Measurements from ENCODE around the gene COX8A. TPM values are rescaled to one million over a fixed set of nuclear protein-coding genes. Genes with fewer than 3 reads are reported as not detected.
"Not testable (repeated sequence)": the region's sequence is repeated elsewhere in the genome, so short reads cannot be mapped to it uniquely, and the experiment has no call there.

Gene COX8A
- total RNA-seq, 1 donor: 173 TPM

DNA sequence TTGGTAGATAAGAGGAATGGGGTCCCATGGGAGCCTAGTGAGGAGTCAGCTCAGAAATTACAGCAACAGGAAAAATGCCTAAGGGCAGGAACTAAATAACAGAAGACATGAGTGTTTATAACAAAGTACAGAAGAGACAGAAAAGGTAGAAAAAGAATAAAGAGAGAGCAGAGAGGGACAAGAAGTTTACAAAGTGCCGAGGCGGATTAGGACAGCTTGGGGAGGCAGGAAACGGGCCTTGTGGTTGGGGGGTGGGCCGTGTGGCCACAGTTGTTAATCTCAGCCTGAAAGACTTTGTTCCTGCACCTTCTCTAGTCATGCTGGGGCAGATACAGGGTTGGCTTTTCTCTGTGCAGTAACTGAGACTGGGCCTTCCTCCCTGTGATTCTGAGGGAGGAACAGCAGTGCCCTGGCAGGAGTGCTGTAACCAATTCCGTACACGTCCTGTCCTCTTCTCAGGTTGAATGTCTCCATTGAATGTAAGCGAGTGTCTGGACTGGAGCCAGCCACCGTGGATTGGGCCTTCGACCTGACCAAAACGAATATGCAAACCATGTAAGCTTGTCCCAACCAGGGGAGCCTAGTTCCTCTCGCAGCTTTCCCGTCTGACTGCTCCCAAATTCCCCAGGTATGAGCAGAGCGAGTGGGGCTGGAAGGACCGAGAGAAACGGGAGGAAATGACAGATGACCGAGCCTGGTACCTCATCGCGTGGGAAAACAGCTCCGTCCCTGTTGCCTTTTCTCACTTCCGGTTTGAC, 22.5 kb upstream of the COX8A start:
- no peak overlapping the region for H3K4me3 ChIP-seq (ENCODE audit: low read length)
- H3K4me1 ChIP-seq (ENCODE audit: insufficient read depth, low read length): peaks cover 23% of the 10 kb centered on the region
- H3K27me3 ChIP-seq (ENCODE audit: insufficient read depth, low read length): no peaks in the 10 kb centered on the region
- H3K9me3 ChIP-seq (ENCODE audit: low read depth, low read length): no peaks in the 10 kb centered on the region

DNA sequence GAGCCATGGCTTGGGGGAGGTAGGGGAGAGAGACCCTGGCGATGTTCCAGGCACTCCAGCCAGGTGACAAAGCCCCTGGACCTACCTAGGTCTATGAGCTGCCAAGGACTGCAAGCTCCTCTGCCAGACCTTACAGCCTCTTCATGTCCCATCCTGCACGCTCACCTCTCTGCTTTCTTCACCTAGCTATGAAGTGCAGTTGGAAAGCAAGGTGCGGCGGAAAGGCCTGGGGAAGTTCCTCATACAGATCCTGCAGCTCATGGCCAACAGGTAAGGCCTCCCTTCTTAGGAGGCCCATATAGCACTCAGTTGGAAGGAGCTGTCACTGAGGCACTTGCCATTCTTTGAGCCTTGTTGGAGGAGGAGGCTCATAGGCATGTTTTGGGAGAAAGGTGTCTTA, 21.9 kb upstream of the COX8A start:
- Histone ChIP-seq H3K9me3 (ENCODE audit: low read depth, low read length) (no peaks in the 10 kb centered on the region), H3K4me1 (ENCODE audit: insufficient read depth, low read length) (peaks cover 23% of the 10 kb centered on the region), H3K4me3 (ENCODE audit: low read length) (no peak overlapping the region), H3K27me3 (ENCODE audit: insufficient read depth, low read length) (no peaks in the 10 kb centered on the region)

DNA sequence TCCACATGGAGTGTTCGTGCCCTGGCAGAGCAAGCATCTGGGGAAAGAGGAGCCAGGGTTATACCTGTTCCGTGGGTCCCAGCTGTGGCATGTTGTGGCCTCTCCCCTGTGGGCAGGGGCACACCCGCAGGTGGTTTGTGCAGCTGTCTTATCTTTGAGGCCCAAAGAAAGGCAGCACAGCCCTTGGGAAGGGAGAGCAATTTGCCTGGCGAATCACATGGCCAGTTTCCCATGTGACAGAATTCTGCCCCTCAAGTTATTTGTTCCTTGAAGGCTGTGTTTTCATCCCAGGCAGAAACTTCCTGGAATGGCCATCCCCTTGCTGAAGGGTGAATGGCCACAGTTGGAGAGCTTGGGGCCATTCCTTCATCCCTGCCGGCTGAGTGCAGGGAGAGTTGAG, 16.4 kb upstream of the COX8A start:
- Histone ChIP-seq H3K9me3 (ENCODE audit: low read depth, low read length) (no peaks in the 10 kb centered on the region), H3K4me3 (ENCODE audit: low read length) (no peak overlapping the region), H3K27me3 (ENCODE audit: insufficient read depth, low read length) (no peaks in the 10 kb centered on the region), H3K4me1 (ENCODE audit: insufficient read depth, low read length) (peaks cover 15% of the 10 kb centered on the region)

DNA sequence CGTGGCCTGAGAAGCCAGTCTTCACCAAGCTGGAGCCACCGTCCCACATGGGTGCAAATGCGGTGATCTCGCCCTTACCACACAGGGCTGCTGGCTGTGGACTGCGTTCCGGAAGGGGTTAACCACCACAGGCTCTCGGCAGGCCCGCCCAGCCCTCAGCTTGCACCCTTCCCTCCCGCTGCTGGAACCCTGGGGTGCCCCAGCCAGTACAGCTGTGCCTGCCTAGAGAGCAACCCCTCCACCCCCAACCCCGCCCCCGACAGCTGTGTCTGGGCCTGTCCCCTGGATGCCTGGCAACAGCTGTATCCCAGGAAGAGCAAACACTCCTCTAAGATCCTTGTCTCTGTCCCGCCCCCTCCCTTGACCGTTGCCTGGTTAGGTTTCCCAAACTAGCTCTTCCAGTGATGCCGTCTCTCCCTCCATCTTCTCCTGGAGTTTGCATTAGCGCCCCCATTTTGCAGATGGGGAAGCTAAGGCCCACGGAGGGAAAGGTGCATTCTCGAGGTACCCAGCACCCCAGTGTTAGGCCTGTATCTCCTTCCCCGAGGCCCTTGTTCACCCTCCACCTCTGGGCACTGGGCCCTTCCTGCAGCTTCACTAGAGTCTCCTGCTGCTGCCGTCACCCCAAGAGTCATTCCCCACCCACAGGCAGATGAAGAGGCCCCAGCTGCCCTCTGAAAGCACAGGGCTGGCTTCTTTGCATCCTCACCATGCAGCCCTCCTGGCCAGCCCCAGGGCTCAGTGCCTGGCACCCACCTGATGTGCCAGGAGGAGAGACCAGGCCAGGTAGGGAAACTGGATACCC, 12.6 kb upstream of the COX8A start:
- Histone ChIP-seq H3K9me3 (ENCODE audit: low read depth, low read length) (no peaks in the 10 kb centered on the region), H3K4me3 (ENCODE audit: low read length) (no peak overlapping the region), H3K4me1 (ENCODE audit: insufficient read depth, low read length) (peaks cover 9% of the 10 kb centered on the region), H3K27me3 (ENCODE audit: insufficient read depth, low read length) (no peaks in the 10 kb centered on the region)

DNA sequence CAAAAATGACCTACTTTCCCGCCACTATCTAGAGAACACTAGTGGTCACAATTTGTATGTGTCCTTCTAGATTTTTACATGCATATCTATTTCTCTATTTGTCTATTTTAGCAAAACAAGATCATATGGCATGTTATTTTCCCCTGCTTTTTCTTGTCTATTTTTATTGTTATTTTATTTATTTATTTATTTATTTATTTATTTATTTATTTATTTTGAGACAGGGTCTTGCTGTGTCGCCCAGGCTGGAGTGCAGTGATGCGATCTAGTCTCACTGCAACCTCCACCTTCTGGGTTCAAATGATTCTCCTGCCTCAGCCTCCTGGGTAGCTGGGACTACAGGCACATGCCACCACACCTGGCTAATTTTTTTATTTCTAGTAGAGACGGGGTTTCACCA, 10.5 kb upstream of the COX8A start:
- not testable (repeated sequence) for H3K4me1 ChIP-seq (ENCODE audit: insufficient read depth, low read length); H3K27me3 ChIP-seq (ENCODE audit: insufficient read depth, low read length); H3K4me3 ChIP-seq (ENCODE audit: low read length); H3K9me3 ChIP-seq (ENCODE audit: low read depth, low read length)

DNA sequence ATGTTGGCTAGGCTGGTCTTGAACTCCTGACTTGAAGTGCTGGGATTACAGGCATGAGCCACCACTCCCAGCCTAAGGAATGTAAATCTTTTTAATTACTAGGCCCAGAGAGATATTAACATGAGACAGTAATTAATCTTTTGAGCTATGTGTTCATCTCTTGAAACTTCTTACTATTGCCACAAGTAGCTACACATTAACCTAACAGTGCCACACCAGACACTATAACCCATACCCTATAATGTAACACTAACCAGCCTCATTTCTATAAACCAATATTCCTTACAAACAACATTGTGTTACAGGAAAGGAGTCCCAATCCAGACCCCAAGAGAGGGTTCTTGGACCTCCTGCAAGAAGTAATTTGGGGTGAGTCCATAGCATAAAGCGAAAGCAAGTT, 8.0 kb upstream of the COX8A start:
- peaks cover 10% of the 10 kb centered on the region for H3K4me1 ChIP-seq (ENCODE audit: insufficient read depth, low read length)
- no peaks in the 10 kb centered on the region for H3K9me3 ChIP-seq (ENCODE audit: low read depth, low read length)
- H3K4me3 ChIP-seq (ENCODE audit: low read length): no peak overlapping the region
- H3K27me3 ChIP-seq (ENCODE audit: insufficient read depth, low read length): no peaks in the 10 kb centered on the region

- Histone ChIP-seq H3K4me1 (ENCODE audit: insufficient read depth, low read length) (peaks cover 13% of the 10 kb centered on the region), H3K9me3 (ENCODE audit: low read depth, low read length) (no peaks in the 10 kb centered on the region), H3K27me3 (ENCODE audit: insufficient read depth, low read length) (no peaks in the 10 kb centered on the region), H3K4me3 (ENCODE audit: low read length) (no peak overlapping the region)
Observed at GRCh38 chr11:63969461-63969860, 5.0 kb upstream of the COX8A start.

DNA sequence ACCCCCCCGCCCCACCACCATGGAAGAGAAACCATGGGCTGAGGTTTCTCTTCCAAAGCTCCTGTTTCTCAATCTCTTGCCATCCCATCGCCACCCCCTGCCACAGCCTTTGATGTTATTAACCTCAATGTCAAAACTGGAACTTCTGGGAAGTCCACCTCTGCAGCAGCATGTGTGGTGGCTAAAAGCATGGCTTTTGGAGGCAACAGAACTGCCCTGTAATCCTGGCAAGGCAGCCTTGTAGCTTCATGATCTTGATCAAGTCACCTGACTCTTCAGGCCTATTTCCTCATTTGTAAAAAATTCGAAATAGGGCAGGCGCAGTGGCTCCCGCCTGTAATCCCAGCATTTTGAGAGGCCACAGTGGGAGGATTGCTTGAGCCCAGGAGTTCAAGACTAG, 3.5 kb upstream of the COX8A start:
- H3K4me3 ChIP-seq (ENCODE audit: low read length): no peak overlapping the region
- peaks cover 24% of the 10 kb centered on the region for H3K4me1 ChIP-seq (ENCODE audit: insufficient read depth, low read length)
- no peaks in the 10 kb centered on the region for H3K9me3 ChIP-seq (ENCODE audit: low read depth, low read length)
- no peaks in the 10 kb centered on the region for H3K27me3 ChIP-seq (ENCODE audit: insufficient read depth, low read length)

- H3K27me3 ChIP-seq (ENCODE audit: insufficient read depth, low read length); H3K9me3 ChIP-seq (ENCODE audit: low read depth, low read length): not testable (repeated sequence)
- Histone ChIP-seq H3K4me3 (ENCODE audit: low read length) (peak overlapping the region; percentile 99), H3K4me1 (ENCODE audit: insufficient read depth, low read length) (peaks cover 33% of the 10 kb centered on the region)
Observed at GRCh38 chr11:63973912-63974258, 535 bp upstream of the COX8A start.

DNA sequence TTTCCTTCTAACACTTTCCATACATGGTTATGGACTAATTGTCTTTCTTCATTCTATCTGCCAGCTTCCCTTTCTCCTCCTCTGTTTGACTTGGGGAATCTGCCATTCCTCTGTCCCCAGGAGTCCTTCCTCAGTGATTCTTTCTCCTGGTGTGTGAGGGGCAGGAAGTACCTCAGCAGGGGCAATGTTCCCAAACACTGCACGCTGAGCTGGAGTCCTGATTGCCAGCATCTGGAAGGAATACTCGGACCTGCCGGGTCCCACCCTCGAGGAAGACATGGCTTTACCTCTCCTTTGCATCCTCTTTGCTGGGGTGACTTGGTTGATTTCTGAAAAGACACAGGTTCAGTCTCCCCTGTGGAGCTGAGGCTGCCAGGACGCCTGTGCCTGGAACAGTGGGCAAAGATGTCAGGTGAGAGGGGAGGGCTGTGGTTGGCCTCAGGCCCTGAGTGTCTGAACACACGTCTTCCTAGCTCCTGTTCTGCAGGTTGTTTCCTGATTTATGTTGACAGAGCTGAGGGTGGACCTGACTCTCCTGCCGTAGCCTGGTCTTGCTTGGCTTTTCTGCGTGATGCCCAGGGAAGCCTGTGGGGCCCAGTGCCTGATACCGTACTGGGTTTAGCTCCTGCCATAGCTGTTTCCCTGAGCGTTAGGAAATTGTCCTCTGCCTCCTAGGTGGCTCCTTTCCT, 4.3 kb downstream of the COX8A start:
- H3K27me3 ChIP-seq (ENCODE audit: insufficient read depth, low read length): no peaks in the 10 kb centered on the region
- H3K4me3 ChIP-seq (ENCODE audit: low read length): no peak overlapping the region
- H3K4me1 ChIP-seq (ENCODE audit: insufficient read depth, low read length): peaks cover 34% of the 10 kb centered on the region
- H3K9me3 ChIP-seq (ENCODE audit: low read depth, low read length): no peaks in the 10 kb centered on the region

DNA sequence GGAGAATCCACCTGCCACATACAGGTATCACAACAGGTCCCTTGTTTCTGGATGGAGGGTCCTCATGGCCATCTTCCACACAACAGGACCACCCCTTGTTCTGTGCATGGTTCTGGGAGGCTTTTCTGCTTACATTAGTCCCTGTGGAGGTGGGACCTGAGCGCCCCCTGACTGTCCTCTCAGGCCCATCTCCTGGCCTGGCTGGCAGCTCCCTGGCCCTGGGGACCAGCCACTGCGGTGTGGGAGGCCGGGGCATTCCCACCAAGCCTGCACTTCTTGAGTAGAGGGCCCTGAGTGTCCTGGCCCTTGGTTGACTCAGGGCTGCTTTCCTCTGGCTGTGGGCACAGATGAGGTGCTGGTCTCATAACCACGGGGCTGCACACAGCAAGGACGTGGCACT, 5.0 kb downstream of the COX8A start:
- Histone ChIP-seq H3K4me1 (ENCODE audit: insufficient read depth, low read length) (peaks cover 30% of the 10 kb centered on the region), H3K27me3 (ENCODE audit: insufficient read depth, low read length) (no peaks in the 10 kb centered on the region), H3K4me3 (ENCODE audit: low read length) (no peak overlapping the region), H3K9me3 (ENCODE audit: low read depth, low read length) (no peaks in the 10 kb centered on the region)

GRCh38 chr11:63985812-63986155, 11.4 kb downstream of the COX8A start:
- H3K4me3 ChIP-seq (ENCODE audit: low read length): peak overlapping the region; percentile 95

DNA sequence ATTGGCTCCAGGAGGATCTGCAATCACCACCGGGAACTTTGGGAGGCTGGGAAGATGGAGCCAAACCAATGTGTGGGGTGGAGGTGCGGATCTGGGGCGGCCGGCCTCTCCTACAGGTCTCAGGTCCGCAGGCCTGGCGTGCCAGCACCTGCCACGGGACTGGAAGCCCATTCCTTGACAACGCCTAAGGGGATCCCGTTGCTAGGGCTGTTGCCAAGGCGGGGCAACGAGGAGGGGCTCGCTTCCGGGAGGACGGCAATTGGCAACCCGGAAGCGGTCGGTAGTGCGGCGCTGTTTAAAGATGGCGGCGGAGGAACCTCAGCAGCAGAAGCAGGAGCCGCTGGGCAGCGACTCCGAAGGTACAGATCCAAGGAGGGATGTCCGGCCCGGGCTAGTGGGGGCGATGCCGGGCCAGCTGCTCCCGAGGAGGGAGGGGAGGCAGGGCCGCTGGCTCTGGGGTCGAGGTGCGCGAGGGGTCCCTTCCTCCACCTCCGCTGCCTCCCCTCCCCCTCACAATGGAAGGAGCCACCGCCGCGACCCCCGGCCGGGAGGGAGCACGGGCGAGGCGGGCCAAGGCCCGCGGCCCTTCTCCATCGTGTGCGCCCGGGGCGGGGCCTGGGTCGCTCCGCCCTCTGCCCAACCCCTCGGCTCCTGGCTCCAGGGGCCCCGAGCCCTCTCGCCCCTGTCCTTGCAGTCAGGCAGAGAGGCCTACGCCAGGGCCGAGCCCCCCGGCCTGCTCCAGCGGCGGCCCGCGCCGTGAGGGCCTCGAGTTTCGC, 11.9 kb downstream of the COX8A start, which contains the start of gene OTUB1:
TSS of gene OTUB1 (plus strand) at position 283 of the 776 bp plus-strand sequence. CDS start at position 302, 19 bp downstream.
- Histone ChIP-seq H3K4me1 (ENCODE audit: insufficient read depth, low read length) (peaks cover 36% of the 10 kb centered on the region), H3K27me3 (ENCODE audit: insufficient read depth, low read length) (no peaks in the 10 kb centered on the region), H3K4me3 (ENCODE audit: low read length) (peak within 1 kb of the TSS; percentile 95), H3K9me3 (ENCODE audit: low read depth, low read length) (no peaks in the 10 kb centered on the region)

More at GRCh38 chr11:63985812-63986155, 11.4 kb downstream of the COX8A start:
- peaks cover 36% of the 10 kb centered on the region for H3K4me1 ChIP-seq (ENCODE audit: insufficient read depth, low read length)
- no peaks in the 10 kb centered on the region for H3K27me3 ChIP-seq (ENCODE audit: insufficient read depth, low read length)
- no peaks in the 10 kb centered on the region for H3K9me3 ChIP-seq (ENCODE audit: low read depth, low read length)

DNA sequence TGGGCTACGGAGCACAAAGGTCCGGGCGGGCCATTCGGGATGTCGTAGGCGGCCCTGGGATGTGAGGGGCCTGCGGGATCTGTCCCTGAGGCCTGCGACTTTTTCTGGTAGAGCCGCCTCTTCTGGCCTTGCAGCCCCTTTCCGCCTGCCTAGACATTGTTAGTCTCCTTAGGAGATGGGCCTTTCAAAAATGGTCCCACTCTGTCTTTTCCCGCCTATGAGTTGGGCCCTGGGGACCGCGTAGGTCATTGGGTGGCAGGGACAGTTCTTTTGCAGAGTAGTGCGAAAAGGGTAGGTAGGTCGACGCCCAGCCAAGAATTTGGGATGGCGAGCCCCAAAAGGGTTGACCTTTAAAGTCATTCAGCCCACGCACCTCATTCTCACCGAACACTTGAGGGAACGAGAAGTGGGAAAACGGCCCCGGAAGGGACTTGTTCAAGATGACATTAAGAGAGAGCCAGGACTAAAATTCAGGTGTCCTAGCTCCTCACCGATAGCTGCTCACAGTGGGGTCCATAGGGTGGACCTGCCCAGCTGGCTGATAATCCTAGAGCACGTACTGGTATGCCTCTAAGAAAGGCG, 12.6 kb downstream of the COX8A start:
- Histone ChIP-seq H3K27me3 (ENCODE audit: insufficient read depth, low read length) (no peaks in the 10 kb centered on the region), H3K9me3 (ENCODE audit: low read depth, low read length) (no peaks in the 10 kb centered on the region), H3K4me1 (ENCODE audit: insufficient read depth, low read length) (peaks cover 35% of the 10 kb centered on the region), H3K4me3 (ENCODE audit: low read length) (peak overlapping the region; percentile 95)
